K562 (cell line): Measurements from ENCODE around the gene HMGCL. TPM values are rescaled to one million over a fixed set of nuclear protein-coding genes. Genes with fewer than 3 reads are reported as not detected.

Source experiments
- RREB1 ChIP-seq: fragments of 250-450 bp; sonication (Bioruptor Pico); IDR thresholded peaks from 2 replicates; pipeline ENCODE4 v1.4.0; 2020
- TAF7 ChIP-seq: fragments of 450-650 bp; IDR thresholded peaks from 2 replicates; pipeline ENCODE4 v1.6.1; 2016; ENCODE audit warnings: missing genetic modification characterization, missing compliant biosample characterization
- U2AF2 ChIP-seq: fragments of 200-400 bp; formaldehyde crosslinking; optimal IDR thresholded peaks from 2 replicates; pipeline ENCODE3; 2017; ENCODE audit warnings: low read depth, mild to moderate bottlenecking, low read length
- polyA plus RNA-seq, 8 experiments: library from polyadenylated mRNA; depleted of rRNA in 4 of 8; stranded (reverse) in 5 of 8; unstranded in 3 of 8; fragments of >200 nt; fragmentation: Nextera tagmentation in 2 of 8; fragmentation: Illumina TruSeq in 1 of 8; extraction: Ambion mirVana in 2 of 8; extraction: Trizol in 1 of 8; gene quantifications; 2 replicates each; pipeline versions ENCODE4 v1.2.1 to v1.2.3, GENCODE V29; 2011 to 2014; ENCODE audit warnings: inconsistent platforms in 1 of 8, missing spikeins in 1 of 8
- total RNA-seq, 7 experiments: library from RNA; depleted of rRNA in 6 of 7; stranded (reverse); fragments of >200 nt in 6 of 7; fragmentation: Illumina TruSeq in 2 of 7; extraction: Trizol in 2 of 7; gene quantifications; 2 replicates each; pipeline versions ENCODE4 v1.2.1 to v1.2.3, GENCODE V29; 2011 to 2021; ENCODE audit warnings: low replicate concordance in 1 of 7

HMGCL gene
- total and polyA plus RNA-seq, 9 of the 15 experiments (the other 6 are each of a cell fraction or from before 2014, with no cell fraction given), result 18.0 to 82.2 (median 24.2) TPM

- TF ChIP-seq TAF7 (tag), result peak; percentile 24; the same call in 1 of the 2 replicates
- TF ChIP-seq U2AF2, result no peak
- 0 out of 2 replicates have a peak, but pooled peaks have one; percentile 23 for TF ChIP-seq RREB1 (CRISPR knock-in tag)
- TF ChIP-seq, all 486 proteins: peak for 49
These were observed 43.4 kb upstream of the HMGCL start (continued) for GRCh38 chr1:23868557-23869016.
